Suppressor macrophage (primary cell): Measurements from ENCODE around the gene CABCOCO1.
"Not testable (repeated sequence)": the region's sequence is repeated elsewhere in the genome, so short reads cannot be mapped to it uniquely, and the experiment has no call there.

Experiments used
- DNase-seq, 4 experiments: peaks; one replicate each; pipeline ENCODE4 v3.0.0-alpha.2; 2020 to 2022

Gene CABCOCO1

GRCh38 chr10:61643316-61643751 is 19.4 kb upstream of the CABCOCO1 start:
- no peak for DNase-seq

- no peak for DNase-seq
These were observed 9.0 kb upstream of the CABCOCO1 start for GRCh38 chr10:61653699-61654098.

- no peak for DNase-seq
These were observed 7.3 kb upstream of the CABCOCO1 start for GRCh38 chr10:61655335-61655851.

- no peak for DNase-seq
These were observed 737 bp downstream of the CABCOCO1 start for GRCh38 chr10:61663466-61663865.

GRCh38 chr10:61664985-61665384 is 2.3 kb downstream of the CABCOCO1 start:
- no peak for DNase-seq

- no peak for DNase-seq
These were observed 6.5 kb downstream of the CABCOCO1 start for GRCh38 chr10:61669161-61669725.

GRCh38 chr10:61669849-61670248 is 7.1 kb downstream of the CABCOCO1 start:
- no peak for DNase-seq

GRCh38 chr10:61673360-61673759 is 10.6 kb downstream of the CABCOCO1 start:
- DNase-seq, result no peak

GRCh38 chr10:61682323-61682722 is 19.6 kb downstream of the CABCOCO1 start:
- DNase-seq, result no peak

GRCh38 chr10:61683319-61683718 is 20.6 kb downstream of the CABCOCO1 start:
- DNase-seq, result no peak

GRCh38 chr10:61684894-61685507 is 22.3 kb downstream of the CABCOCO1 start:
- DNase-seq, result no peak

- no peak for DNase-seq
These were observed 26.0 kb downstream of the CABCOCO1 start for GRCh38 chr10:61688551-61689308.

- DNase-seq, result not testable (repeated sequence)
These were observed 28.9 kb downstream of the CABCOCO1 start for GRCh38 chr10:61691667-61692066.

GRCh38 chr10:61692447-61693010 is 29.8 kb downstream of the CABCOCO1 start:
- DNase-seq, result no peak

- DNase-seq, result no peak
These were observed 36.4 kb downstream of the CABCOCO1 start for GRCh38 chr10:61698968-61699655.

GRCh38 chr10:61701055-61701705 is 38.5 kb downstream of the CABCOCO1 start:
- DNase-seq, result peak in 1 of 4 experiments; percentile 5

GRCh38 chr10:61701706-61702105 is 39.0 kb downstream of the CABCOCO1 start:
- DNase-seq, result no peak

GRCh38 chr10:61702584-61702983 is 39.9 kb downstream of the CABCOCO1 start:
- DNase-seq, result no peak

- DNase-seq, result no peak
These were observed 42.4 kb downstream of the CABCOCO1 start for GRCh38 chr10:61705022-61705613.

- DNase-seq, result no peak
These were observed 46.1 kb downstream of the CABCOCO1 start for GRCh38 chr10:61708846-61709245.

GRCh38 chr10:61712105-61712504 is 49.4 kb downstream of the CABCOCO1 start:
- not testable (repeated sequence) for DNase-seq

GRCh38 chr10:61719475-61719874 is 56.7 kb downstream of the CABCOCO1 start:
- DNase-seq, result not testable (repeated sequence)
